ENCODE results near the gene NGEF.

Gene NGEF

DNA sequence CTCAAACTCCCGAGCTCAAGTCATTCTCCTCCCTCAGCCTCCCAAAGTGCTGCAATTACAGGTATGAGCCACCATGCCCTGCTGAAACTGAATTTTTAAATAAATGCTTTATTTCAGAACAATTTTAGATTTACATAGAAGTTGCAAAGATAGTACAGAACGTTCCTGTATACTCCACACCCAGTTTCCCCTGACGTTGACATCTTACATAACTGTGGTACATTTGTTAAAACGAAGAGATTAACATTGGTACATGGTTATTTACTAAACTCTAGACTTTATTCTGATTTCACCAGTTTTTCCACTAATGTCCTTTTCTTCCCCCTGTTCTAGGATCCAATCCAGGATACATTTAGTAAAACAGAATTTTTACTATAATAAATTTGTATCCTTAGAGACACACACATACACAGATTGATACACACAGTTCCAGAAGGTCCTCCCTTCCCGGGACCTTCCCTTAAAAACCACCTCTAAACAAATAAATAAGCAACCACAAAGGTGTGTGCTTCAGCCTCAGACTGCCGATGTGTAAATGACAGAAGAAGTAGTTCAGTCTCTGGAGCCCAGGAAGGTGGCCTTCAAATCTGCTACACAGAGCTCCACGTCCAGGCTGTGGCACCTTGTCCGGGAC, 26.3 kb upstream of the NGEF start:
- Histone ChIP-seq H3K4me3 (ENCODE audit: low read length) (no peak overlapping the region), H3K4me1 (ENCODE audit: insufficient read depth, low read length) (no peaks in the 10 kb centered on the region), H3K27me3 (ENCODE audit: insufficient read depth, low read length) (peaks cover 2% of the 10 kb centered on the region), H3K36me3 (ENCODE audit: insufficient read depth, low read length) (no peaks in the 10 kb centered on the region), H3K9me3 (ENCODE audit: low read length) (peaks cover 3% of the 10 kb centered on the region), H2AFZ (ENCODE audit: low read depth, low read length) (no peak overlapping the region)

DNA sequence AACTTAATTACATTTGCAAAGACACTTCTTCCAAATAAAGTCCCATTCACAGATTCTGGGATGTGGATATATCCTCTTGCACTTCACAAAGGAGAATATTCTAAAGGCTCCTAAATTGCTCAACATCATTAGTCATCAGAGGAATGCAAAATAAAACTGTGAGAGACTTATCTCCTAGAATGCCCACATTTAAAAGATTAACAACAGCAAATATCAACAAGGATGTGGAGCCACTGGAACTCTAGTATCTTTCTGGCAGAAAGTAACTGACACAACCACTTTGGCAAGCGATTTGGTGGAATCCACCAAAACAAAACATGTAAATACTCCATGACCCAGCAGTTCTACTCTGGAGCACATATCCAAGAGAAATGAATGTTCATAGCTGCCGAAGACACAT, 24.0 kb upstream of the NGEF start:
- peaks cover 3% of the 10 kb centered on the region for H3K27me3 ChIP-seq (ENCODE audit: insufficient read depth, low read length)
- H3K36me3 ChIP-seq (ENCODE audit: insufficient read depth, low read length), result no peaks in the 10 kb centered on the region
- no peak overlapping the region for H2AFZ ChIP-seq (ENCODE audit: low read depth, low read length)
- peaks cover 3% of the 10 kb centered on the region for H3K9me3 ChIP-seq (ENCODE audit: low read length)
- no peaks in the 10 kb centered on the region for H3K4me1 ChIP-seq (ENCODE audit: insufficient read depth, low read length)
- H3K4me3 ChIP-seq (ENCODE audit: low read length), result no peak overlapping the region

DNA sequence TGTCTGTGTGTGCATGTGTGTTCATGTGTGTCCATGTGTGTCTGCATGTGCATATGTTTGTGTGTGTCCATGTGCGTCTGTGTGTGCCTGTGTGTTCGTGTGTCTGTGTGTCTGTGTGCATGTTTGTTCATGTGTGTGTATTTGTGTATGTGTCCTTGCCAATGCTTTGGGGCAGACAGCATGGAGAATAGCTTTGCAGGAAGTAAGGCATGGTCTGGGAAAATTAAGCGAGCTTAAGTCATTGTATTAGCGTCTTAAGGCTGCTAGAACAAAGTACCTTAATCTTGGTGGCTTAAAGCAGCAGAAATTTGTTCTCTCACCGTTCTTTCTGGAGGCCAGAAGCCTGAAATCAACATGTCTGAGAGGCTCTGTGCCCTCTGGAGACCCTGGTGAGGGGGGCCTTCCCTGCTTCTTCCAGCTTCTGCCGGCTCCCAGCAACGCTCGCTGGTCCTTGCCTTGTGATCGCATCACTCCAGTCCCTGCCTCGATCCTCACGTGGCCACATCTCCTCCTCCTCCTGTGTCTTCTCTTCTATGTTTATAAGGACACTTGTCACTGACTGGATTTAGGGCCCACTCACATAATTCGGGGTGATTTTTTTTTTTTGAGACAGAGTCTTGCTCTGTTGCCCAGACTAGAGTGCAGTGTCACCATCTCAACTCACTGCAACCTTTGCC, 23.2 kb upstream of the NGEF start:
- H3K27me3 ChIP-seq (ENCODE audit: insufficient read depth, low read length), result peaks cover 3% of the 10 kb centered on the region
- H3K9me3 ChIP-seq (ENCODE audit: low read length), result peaks cover 3% of the 10 kb centered on the region
- H3K4me1 ChIP-seq (ENCODE audit: insufficient read depth, low read length), result no peaks in the 10 kb centered on the region
- H3K4me3 ChIP-seq (ENCODE audit: low read length), result no peak overlapping the region
- H2AFZ ChIP-seq (ENCODE audit: low read depth, low read length), result no peak overlapping the region
- no peaks in the 10 kb centered on the region for H3K36me3 ChIP-seq (ENCODE audit: insufficient read depth, low read length)

DNA sequence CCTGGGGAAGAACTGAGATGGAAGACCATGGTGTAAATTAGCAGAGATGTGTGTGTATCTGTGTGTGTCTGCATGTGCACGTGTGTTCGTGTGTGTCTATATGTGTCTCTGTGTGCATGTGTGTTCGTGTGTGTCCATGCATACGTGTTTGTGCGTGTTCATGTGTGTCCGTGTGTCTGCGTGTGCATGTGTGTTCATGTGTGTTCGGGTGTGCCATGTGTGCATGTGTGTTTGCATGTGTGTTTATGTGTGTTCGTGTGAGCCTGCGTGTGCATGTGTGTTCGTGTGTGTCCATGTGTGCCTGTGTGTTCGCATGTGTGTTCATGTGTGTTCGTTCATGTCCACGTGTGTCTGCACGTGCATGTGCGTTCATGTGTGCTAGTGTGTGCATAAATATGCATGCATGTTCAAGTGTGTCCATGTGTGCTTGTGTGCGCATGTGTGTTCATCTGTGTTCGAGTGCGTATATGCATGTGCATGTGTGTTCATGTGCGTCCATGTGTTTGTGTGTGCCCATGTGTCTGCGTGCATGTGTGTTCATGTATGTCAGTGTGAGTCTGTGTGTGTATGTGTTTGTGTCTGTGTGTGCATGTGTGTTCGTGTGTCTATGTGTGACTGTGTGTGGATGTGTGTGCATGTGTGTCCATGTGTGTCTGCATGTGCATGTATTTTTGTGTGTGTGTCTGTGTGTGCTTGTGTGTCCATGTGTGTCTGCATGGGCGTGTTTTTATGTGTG, 22.5 kb upstream of the NGEF start:
- no peak overlapping the region for H2AFZ ChIP-seq (ENCODE audit: low read depth, low read length)
- no peaks in the 10 kb centered on the region for H3K4me1 ChIP-seq (ENCODE audit: insufficient read depth, low read length)
- H3K27me3 ChIP-seq (ENCODE audit: insufficient read depth, low read length), result peaks cover 3% of the 10 kb centered on the region
- H3K4me3 ChIP-seq (ENCODE audit: low read length), result no peak overlapping the region
- H3K9me3 ChIP-seq (ENCODE audit: low read length), result peaks cover 3% of the 10 kb centered on the region
- H3K36me3 ChIP-seq (ENCODE audit: insufficient read depth, low read length), result no peaks in the 10 kb centered on the region

DNA sequence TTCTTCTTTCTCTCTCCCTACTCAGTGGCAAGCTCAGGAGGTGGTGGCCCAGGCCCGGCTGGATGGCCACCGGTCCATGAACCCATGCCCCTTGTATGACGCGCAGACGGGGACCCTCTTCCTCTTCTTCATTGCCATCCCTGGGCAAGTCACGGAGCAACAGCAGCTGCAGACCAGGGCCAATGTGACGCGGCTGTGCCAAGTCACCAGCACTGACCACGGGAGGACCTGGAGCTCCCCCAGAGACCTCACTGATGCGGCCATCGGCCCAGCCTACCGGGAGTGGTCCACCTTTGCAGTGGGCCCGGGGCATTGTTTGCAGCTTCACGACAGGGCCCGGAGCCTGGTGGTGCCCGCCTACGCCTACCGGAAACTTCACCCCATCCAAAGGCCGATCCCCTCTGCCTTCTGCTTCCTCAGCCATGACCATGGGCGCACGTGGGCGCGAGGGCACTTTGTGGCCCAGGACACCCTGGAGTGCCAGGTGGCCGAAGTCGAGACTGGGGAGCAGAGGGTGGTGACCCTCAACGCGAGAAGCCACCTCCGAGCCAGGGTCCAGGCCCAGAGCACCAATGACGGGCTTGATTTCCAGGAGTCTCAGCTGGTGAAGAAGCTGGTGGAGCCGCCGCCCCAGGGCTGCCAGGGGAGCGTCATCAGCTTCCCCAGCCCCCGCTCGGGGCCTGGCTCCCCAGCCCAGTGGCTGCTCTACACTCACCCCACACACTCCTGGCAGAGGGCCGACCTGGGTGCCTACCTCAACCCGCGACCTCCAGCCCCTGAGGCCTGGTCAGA, 21.2 kb upstream of the NGEF start:
- Histone ChIP-seq H3K4me3 (ENCODE audit: low read length) (no peak overlapping the region), H3K9me3 (ENCODE audit: low read length) (peaks cover 3% of the 10 kb centered on the region), H3K4me1 (ENCODE audit: insufficient read depth, low read length) (no peaks in the 10 kb centered on the region), H3K27me3 (ENCODE audit: insufficient read depth, low read length) (peaks cover 3% of the 10 kb centered on the region), H2AFZ (ENCODE audit: low read depth, low read length) (no peak overlapping the region), H3K36me3 (ENCODE audit: insufficient read depth, low read length) (no peaks in the 10 kb centered on the region)

DNA sequence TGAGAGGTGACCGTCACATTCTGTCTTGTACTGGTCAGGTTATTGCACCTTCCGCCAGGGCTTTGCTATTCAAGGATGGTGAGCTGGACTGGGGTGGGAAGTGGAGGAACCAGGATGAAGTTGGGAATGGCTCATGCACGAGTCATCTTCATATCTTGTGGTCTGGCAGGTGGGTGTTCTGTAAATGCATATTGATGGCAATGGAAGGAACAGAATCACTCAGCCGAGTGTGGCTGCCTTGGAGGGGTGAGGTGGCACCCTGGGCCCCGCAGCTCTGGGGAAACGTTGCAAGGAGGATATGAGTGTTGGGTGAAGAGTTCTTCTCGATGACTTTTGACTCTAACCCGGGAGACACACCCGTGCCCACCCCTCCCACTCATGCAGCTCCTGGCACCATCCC, 20.6 kb upstream of the NGEF start:
- Histone ChIP-seq H3K4me1 (ENCODE audit: insufficient read depth, low read length) (no peaks in the 10 kb centered on the region), H3K27me3 (ENCODE audit: insufficient read depth, low read length) (peaks cover 3% of the 10 kb centered on the region), H3K9me3 (ENCODE audit: low read length) (peaks cover 3% of the 10 kb centered on the region), H3K4me3 (ENCODE audit: low read length) (no peak overlapping the region), H2AFZ (ENCODE audit: low read depth, low read length) (no peak overlapping the region), H3K36me3 (ENCODE audit: insufficient read depth, low read length) (no peaks in the 10 kb centered on the region)

DNA sequence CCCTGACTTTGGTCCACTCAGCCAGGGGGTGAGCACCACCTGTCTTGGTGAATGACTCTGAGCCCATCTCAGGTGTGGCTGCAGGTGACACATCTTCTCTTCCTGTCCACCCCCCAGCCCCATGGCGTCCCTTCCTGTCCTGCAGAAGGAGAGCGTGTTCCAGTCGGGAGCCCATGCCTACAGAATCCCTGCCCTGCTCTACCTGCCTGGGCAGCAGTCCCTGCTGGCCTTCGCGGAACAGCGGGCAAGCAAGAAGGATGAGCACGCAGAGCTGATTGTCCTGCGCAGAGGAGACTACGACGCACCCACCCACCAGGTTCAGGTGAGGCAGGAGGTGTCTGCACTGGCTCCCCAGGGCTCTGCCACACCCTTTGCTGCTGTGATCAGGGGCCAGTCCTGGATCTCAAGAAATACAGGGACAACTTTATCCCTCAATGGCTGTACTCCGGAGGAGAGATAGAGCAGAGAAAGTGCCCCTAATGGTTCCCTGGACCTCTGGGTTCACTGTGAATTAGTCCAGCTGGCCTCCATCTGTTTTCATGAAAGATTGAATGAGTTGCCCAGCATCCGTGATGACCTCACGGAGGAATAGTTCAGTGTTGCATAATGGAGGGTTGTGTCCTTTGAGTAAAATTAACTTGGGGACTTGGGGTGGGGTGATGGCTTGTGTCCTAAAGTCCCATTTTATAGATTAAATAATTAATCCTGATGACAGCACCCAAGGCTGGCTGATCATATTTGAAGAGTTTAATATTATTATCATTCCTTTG, 19.7 kb upstream of the NGEF start, which contains the start of gene NEU2:
NEU2 (plus strand) TSS at position 122 of the 770 bp plus-strand sequence; CDS start at position 122, 0 bp downstream.
- Histone ChIP-seq H3K36me3 (ENCODE audit: insufficient read depth, low read length) (no peaks in the 10 kb centered on the region), H3K4me1 (ENCODE audit: insufficient read depth, low read length) (no peaks in the 10 kb centered on the region), H3K9me3 (ENCODE audit: low read length) (peaks cover 3% of the 10 kb centered on the region), H2AFZ (ENCODE audit: low read depth, low read length) (no peak within 1 kb of the TSS), H3K4me3 (ENCODE audit: low read length) (no peak within 1 kb of the TSS), H3K27me3 (ENCODE audit: insufficient read depth, low read length) (peaks cover 3% of the 10 kb centered on the region)

DNA sequence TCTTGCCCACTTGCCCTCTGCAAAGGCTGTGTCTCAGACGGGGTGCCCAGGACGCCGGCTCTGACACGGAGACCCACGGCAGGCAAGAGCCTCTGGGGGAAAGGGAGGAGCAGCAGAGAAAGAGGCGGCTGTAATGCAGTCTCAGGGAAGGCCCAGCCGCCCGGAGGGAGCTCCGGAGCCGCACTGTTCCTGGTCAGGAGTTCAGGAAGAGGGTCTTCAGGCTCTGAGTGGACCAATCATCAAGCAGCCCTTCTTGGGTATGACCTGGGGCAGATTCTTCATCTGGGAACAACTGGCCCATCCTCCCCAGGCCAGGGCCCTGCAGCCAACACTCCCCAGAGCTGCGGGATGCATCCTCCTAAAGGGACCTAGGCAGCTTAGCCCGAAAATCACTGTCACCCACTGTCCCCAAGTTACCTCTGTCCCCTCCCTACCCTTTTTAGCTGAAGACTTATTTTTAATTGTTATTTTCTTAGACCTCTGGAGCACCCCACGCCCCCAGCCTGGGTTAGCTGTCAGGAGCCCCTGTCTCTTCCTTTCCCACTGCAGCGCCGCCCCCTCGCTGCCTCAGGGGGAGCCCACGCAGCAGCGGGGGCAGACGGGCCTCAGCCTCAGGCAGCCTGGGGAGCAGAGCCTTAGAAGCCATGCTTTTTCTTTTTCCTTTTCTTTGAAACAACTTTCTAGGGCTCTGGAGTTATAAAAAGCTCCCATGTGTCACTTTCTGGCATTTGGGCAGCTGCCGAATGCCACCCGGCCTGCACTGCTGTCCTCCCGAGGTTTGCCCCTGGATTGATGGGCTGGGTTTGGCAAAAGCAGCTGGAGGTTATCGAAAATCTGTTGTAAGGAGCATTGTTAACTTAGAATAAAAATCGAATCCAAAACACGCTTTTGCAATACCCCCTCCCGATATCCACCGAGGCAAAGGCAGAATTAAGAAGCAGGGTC, 18.8 kb upstream of the NGEF start:
- Histone ChIP-seq H3K4me3 (ENCODE audit: low read length) (no peak overlapping the region), H3K36me3 (ENCODE audit: insufficient read depth, low read length) (no peaks in the 10 kb centered on the region), H3K9me3 (ENCODE audit: low read length) (peaks cover 3% of the 10 kb centered on the region), H3K27me3 (ENCODE audit: insufficient read depth, low read length) (peaks cover 3% of the 10 kb centered on the region), H2AFZ (ENCODE audit: low read depth, low read length) (no peak overlapping the region), H3K4me1 (ENCODE audit: insufficient read depth, low read length) (no peaks in the 10 kb centered on the region)

DNA sequence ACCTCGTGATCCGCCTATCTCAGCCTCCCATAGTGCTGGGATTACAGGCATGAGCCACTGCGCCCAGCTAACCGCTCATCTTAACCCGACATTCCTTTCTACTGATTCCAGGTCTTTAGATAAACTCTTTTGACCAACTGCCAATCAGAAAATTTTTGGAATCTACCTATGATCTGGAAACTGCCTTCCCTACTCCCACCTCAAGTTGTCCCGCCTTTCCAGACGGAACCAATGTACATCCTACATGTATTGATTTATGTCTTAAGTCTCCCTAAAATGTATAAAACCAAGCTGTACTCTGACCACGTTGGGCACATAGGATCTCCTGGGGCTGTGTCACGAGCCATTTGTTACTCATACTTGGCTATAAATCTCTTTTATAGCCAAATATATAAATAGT, 16.3 kb upstream of the NGEF start:
- H3K36me3 ChIP-seq (ENCODE audit: insufficient read depth, low read length), result no peaks in the 10 kb centered on the region
- H2AFZ ChIP-seq (ENCODE audit: low read depth, low read length), result no peak overlapping the region
- no peaks in the 10 kb centered on the region for H3K9me3 ChIP-seq (ENCODE audit: low read length)
- H3K4me3 ChIP-seq (ENCODE audit: low read length), result no peak overlapping the region
- peaks cover 3% of the 10 kb centered on the region for H3K27me3 ChIP-seq (ENCODE audit: insufficient read depth, low read length)
- H3K4me1 ChIP-seq (ENCODE audit: insufficient read depth, low read length), result no peaks in the 10 kb centered on the region

DNA sequence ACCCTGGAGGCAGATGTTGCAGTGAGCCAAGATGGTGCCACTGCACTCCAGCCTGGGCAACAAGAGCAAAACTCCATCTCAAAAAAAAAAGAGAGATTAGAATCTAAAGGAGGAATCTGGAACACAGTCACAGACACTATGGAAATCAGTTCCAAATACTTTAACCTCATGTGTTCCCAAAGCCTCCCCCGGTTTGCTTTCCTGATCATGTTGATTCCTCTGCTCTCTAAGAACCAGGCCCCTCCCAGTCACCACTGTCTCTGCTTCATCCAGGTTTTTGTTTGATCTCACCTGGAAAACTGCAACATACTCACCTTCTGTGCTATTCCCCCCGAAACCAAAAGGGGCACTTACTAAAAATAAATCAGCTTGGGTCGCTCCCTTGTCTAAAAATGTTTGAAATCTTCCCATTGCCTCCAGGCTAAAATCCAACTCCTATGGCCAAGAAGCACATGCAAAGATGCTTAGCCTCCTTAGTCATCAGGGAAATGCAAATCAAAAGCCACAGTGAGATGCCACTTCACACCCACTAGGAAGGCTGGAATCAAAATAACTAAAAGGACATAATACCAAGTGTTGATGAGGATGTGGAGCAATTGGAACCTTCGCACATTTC, 13.2 kb upstream of the NGEF start:
- H3K27me3 ChIP-seq (ENCODE audit: insufficient read depth, low read length), result no peaks in the 10 kb centered on the region
- H3K4me3 ChIP-seq (ENCODE audit: low read length), result no peak overlapping the region
- H3K9me3 ChIP-seq (ENCODE audit: low read length), result no peaks in the 10 kb centered on the region
- H3K4me1 ChIP-seq (ENCODE audit: insufficient read depth, low read length), result no peaks in the 10 kb centered on the region
- no peak overlapping the region for H2AFZ ChIP-seq (ENCODE audit: low read depth, low read length)
- H3K36me3 ChIP-seq (ENCODE audit: insufficient read depth, low read length), result no peaks in the 10 kb centered on the region

DNA sequence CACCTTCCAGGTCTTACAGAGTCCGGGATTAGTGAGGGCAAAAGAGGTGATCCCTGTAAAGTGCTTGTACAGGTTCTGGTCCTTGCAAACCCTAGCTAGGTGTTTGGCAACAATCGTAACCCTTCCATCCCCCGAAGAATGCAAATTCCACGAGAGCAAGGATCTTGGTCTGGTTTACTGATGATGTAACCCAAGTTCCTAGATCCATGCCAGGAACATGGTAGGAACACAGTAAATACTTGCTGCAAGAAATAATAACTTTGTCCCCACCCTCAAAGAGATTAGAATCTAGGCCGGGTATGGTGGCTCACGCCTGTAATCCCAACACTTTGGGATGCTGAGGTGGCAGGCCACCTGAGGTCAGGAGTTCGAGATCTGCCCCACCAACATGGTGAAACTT, 12.7 kb upstream of the NGEF start:
- Histone ChIP-seq H3K36me3 (ENCODE audit: insufficient read depth, low read length) (no peaks in the 10 kb centered on the region), H3K9me3 (ENCODE audit: low read length) (no peaks in the 10 kb centered on the region)

More for the DNA sequence above, 12.7 kb upstream of the NGEF start:
- no peak overlapping the region for H3K4me3 ChIP-seq (ENCODE audit: low read length)
- no peak overlapping the region for H2AFZ ChIP-seq (ENCODE audit: low read depth, low read length)
- no peaks in the 10 kb centered on the region for H3K4me1 ChIP-seq (ENCODE audit: insufficient read depth, low read length)
- H3K27me3 ChIP-seq (ENCODE audit: insufficient read depth, low read length), result no peaks in the 10 kb centered on the region
